ENCODE measurements around the gene ARL8B. TPM values are rescaled to one million over a fixed set of nuclear protein-coding genes. Genes with fewer than 3 reads are reported as not detected.
A peak's percentile ranks its signal among the peaks of the same experiment; 100 is the strongest.

ARL8B gene
- total and polyA plus RNA-seq, 4 donors, result 20.2 to 36.2 (median 24.2) TPM

DNA sequence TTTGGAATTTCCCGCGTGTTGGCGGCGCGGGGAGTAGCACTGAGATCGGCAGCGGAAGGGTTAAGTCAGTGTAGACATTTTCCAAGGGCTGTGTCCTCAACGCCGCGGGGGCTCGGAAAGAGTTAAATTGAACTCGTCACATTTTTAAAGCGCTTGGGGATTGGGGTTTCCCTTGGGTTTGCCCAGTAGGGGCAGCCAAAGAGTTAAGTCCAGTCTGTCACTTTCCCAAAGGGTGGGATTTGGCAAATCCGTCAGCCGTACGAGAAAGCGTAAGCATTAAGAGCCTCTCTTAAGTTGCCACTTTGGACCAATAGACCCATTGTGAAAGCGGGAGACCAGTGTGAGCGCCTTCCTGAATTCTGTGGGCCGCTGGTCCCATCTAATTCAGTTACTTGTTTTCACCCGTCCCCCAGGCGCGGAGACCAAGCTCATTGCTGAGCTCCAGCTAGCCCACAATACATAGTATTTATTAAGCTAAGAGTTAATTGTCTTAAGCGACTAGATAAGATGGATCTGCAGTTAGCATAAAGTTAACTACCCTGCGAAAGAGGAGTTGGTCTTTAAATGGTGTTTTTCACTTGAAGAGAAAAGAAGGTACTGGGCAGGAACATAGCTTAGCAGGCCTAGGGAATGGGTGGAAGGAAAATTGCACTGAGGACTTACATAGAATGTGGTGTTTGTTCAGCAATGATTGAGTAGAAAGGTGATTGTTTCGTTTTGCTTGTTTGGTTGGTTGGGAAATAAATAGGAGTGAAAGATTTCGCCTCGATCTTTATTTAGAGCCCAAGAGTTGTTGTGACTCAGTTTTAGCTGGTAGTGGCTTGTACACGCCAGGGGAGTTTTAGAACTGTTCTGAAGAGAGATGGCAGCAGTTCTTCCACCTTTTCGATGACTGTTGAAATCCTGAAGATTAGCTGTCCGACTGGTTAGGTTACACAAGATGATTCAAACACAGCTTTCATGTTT lies 932 bp downstream of the ARL8B start:
- DNase-seq (ENCODE audit: low spot score), result no peak
- H3K9me3 ChIP-seq (ENCODE audit: control insufficient read depth in 4 of 4, low read length in 3 of 4), result no peaks in the 10 kb centered on the region
- TF ChIP-seq, protein P1, sequence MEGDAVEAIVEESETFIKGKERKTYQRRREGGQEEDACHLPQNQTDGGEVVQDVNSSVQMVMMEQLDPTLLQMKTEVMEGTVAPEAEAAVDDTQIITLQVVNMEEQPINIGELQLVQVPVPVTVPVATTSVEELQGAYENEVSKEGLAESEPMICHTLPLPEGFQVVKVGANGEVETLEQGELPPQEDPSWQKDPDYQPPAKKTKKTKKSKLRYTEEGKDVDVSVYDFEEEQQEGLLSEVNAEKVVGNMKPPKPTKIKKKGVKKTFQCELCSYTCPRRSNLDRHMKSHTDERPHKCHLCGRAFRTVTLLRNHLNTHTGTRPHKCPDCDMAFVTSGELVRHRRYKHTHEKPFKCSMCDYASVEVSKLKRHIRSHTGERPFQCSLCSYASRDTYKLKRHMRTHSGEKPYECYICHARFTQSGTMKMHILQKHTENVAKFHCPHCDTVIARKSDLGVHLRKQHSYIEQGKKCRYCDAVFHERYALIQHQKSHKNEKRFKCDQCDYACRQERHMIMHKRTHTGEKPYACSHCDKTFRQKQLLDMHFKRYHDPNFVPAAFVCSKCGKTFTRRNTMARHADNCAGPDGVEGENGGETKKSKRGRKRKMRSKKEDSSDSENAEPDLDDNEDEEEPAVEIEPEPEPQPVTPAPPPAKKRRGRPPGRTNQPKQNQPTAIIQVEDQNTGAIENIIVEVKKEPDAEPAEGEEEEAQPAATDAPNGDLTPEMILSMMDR (IDR thresholded peaks at IDR 0.05; ENCODE audit: low read depth, low read length, missing input control), result peak; percentile 1
- TF ChIP-seq TAF1 (conservative IDR thresholded peaks at IDR 0.05) (peak; percentile 38), EGR1 (IDR thresholded peaks at IDR 0.05; ENCODE audit: low read depth in 2 of 2) (no peak), RAD21 (IDR thresholded peaks at IDR 0.05) (peak in 1 of 2 donors; percentile 17), HNF4A (conservative IDR thresholded peaks at IDR 0.05) (peak; percentile 30 to 52), HNF4G (IDR thresholded peaks at IDR 0.05) (no peak)
- TF ChIP-seq, protein P2, sequence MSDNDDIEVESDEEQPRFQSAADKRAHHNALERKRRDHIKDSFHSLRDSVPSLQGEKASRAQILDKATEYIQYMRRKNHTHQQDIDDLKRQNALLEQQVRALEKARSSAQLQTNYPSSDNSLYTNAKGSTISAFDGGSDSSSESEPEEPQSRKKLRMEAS (IDR thresholded peaks at IDR 0.05), result no peak
- H3K4me3 ChIP-seq (ENCODE audit: low read depth in 1 of 3, low read length in 3 of 3), result peak overlapping the region; percentile 89 to 96 (median 90)
- no peaks in the 10 kb centered on the region for H3K27me3 ChIP-seq (ENCODE audit: control insufficient read depth in 4 of 4, insufficient read depth in 4 of 4, low read length in 3 of 4)
- peak overlapping the region; percentile 61 to 83 for H3K9ac ChIP-seq (ENCODE audit: low read depth in 1 of 2, low read length in 2 of 2)
- peaks cover 8 to 25% (median 21%) of the 10 kb centered on the region in 4 donors for H3K4me1 ChIP-seq (ENCODE audit: control insufficient read depth in 4 of 4, insufficient read depth in 4 of 4, low read length in 3 of 4)
- 2% methylated on average over 31 of the region's 31 CpGs for WGBS
- H3K27ac ChIP-seq (ENCODE audit: low read depth in 1 of 2, low read length in 2 of 2), result peak overlapping the region; percentile 90 to 92
- H3K36me3 ChIP-seq (ENCODE audit: control insufficient read depth in 4 of 4, insufficient read depth in 3 of 4, low read depth in 1 of 4, low read length in 3 of 4), result no peaks in the 10 kb centered on the region

DNA sequence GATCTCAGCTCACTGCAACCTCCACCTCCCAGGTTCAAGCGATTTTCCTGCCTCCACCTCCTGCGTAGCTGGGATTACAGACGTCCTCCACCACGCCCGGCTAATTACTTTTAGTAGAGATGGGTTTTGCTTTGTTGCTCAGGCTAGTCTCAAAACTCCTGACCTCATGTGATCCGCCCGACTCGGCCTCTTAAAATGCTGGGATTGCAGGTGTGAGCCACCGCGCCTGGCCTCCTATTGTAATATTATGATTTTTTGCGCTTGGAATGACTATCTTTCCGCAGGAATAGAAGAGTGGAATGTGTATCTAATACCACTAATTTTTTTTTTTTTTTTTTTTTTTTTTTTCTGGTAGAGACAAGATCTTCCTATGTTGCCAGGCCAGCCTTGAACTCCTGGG lies 1.8 kb downstream of the ARL8B start:
- DNase-seq (ENCODE audit: low spot score), result no peak
- Histone ChIP-seq H3K27me3 (ENCODE audit: control insufficient read depth in 4 of 4, insufficient read depth in 4 of 4, low read length in 3 of 4) (no peaks in the 10 kb centered on the region), H3K4me3 (ENCODE audit: low read depth in 1 of 3, low read length in 3 of 3) (peak overlapping the region in 1 of 3 donors; percentile 90), H3K9ac (ENCODE audit: low read depth in 1 of 2, low read length in 2 of 2) (no peak overlapping the region), H3K27ac (ENCODE audit: low read depth in 1 of 2, low read length in 2 of 2) (no peak overlapping the region), H3K9me3 (ENCODE audit: control insufficient read depth in 4 of 4, low read length in 3 of 4) (no peaks in the 10 kb centered on the region), H3K36me3 (ENCODE audit: control insufficient read depth in 4 of 4, insufficient read depth in 3 of 4, low read depth in 1 of 4, low read length in 3 of 4) (no peaks in the 10 kb centered on the region), H3K4me1 (ENCODE audit: control insufficient read depth in 4 of 4, insufficient read depth in 4 of 4, low read length in 3 of 4) (peaks cover 8 to 25% (median 23%) of the 10 kb centered on the region in 4 donors)
- no peak for TF ChIP-seq FOXA1 (IDR thresholded peaks at IDR 0.05)
- TF ChIP-seq FOXA2 (IDR thresholded peaks at IDR 0.05), result no peak
- no peak for TF ChIP-seq RXRA (IDR thresholded peaks at IDR 0.05)
- TF ChIP-seq, protein P3, sequence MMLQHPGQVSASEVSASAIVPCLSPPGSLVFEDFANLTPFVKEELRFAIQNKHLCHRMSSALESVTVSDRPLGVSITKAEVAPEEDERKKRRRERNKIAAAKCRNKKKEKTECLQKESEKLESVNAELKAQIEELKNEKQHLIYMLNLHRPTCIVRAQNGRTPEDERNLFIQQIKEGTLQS (IDR thresholded peaks at IDR 0.05), result no peak
- TF ChIP-seq, protein P4, sequence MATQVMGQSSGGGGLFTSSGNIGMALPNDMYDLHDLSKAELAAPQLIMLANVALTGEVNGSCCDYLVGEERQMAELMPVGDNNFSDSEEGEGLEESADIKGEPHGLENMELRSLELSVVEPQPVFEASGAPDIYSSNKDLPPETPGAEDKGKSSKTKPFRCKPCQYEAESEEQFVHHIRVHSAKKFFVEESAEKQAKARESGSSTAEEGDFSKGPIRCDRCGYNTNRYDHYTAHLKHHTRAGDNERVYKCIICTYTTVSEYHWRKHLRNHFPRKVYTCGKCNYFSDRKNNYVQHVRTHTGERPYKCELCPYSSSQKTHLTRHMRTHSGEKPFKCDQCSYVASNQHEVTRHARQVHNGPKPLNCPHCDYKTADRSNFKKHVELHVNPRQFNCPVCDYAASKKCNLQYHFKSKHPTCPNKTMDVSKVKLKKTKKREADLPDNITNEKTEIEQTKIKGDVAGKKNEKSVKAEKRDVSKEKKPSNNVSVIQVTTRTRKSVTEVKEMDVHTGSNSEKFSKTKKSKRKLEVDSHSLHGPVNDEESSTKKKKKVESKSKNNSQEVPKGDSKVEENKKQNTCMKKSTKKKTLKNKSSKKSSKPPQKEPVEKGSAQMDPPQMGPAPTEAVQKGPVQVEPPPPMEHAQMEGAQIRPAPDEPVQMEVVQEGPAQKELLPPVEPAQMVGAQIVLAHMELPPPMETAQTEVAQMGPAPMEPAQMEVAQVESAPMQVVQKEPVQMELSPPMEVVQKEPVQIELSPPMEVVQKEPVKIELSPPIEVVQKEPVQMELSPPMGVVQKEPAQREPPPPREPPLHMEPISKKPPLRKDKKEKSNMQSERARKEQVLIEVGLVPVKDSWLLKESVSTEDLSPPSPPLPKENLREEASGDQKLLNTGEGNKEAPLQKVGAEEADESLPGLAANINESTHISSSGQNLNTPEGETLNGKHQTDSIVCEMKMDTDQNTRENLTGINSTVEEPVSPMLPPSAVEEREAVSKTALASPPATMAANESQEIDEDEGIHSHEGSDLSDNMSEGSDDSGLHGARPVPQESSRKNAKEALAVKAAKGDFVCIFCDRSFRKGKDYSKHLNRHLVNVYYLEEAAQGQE (IDR thresholded peaks at IDR 0.05), result no peak
- no peak for TF ChIP-seq NR2F2 (IDR thresholded peaks at IDR 0.05)
- TF ChIP-seq, protein P2 (IDR thresholded peaks at IDR 0.05), result no peak
- no peak for TF ChIP-seq EGR1 (IDR thresholded peaks at IDR 0.05; ENCODE audit: low read depth in 2 of 2)
- no peak for TF ChIP-seq YY1 (IDR thresholded peaks at IDR 0.05)
- no peak for TF ChIP-seq HNF4G (IDR thresholded peaks at IDR 0.05)
- no peak for TF ChIP-seq TAF1 (conservative IDR thresholded peaks at IDR 0.05)
- TF ChIP-seq JUND (IDR thresholded peaks at IDR 0.05), result no peak
- TF ChIP-seq GABPA (IDR thresholded peaks at IDR 0.05 in 1 of 2, conservative IDR thresholded peaks at IDR 0.05 in 1 of 2), result no peak
- TF ChIP-seq, protein P5, sequence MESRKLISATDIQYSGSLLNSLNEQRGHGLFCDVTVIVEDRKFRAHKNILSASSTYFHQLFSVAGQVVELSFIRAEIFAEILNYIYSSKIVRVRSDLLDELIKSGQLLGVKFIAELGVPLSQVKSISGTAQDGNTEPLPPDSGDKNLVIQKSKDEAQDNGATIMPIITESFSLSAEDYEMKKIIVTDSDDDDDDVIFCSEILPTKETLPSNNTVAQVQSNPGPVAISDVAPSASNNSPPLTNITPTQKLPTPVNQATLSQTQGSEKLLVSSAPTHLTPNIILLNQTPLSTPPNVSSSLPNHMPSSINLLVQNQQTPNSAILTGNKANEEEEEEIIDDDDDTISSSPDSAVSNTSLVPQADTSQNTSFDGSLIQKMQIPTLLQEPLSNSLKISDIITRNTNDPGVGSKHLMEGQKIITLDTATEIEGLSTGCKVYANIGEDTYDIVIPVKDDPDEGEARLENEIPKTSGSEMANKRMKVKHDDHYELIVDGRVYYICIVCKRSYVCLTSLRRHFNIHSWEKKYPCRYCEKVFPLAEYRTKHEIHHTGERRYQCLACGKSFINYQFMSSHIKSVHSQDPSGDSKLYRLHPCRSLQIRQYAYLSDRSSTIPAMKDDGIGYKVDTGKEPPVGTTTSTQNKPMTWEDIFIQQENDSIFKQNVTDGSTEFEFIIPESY (IDR thresholded peaks at IDR 0.05), result no peak
- TF ChIP-seq, protein P1 (IDR thresholded peaks at IDR 0.05; ENCODE audit: low read depth, low read length, missing input control), result no peak
- TF ChIP-seq RAD21 (IDR thresholded peaks at IDR 0.05), result no peak
- no peak for TF ChIP-seq SP1 (IDR thresholded peaks at IDR 0.05)
- TF ChIP-seq HNF4A (conservative IDR thresholded peaks at IDR 0.05), result no peak
- WGBS, result 87% methylated on average over 12 of the region's 12 CpGs

Measured in liver (tissue), 9 donors.